ENCODE data around the gene ALOX5AP.
"Not testable (repeated sequence)": the region's sequence is repeated elsewhere in the genome, so short reads cannot be mapped to it uniquely, and the experiment has no call there.

The ALOX5AP gene

GRCh38 chr13:30737511-30738337, 2.4 kb downstream of the ALOX5AP start:
- Mint-ChIP-seq H3K9me3 (no peaks in the 10 kb centered on the region), H3K4me3 (peak overlapping the region; percentile 96), H3K36me3 (ENCODE audit: low read depth) (peaks cover 16% of the 10 kb centered on the region), H3K27me3 (ENCODE audit: low read depth) (no peaks in the 10 kb centered on the region), H3K27ac (peak overlapping the region; percentile 97), H3K4me1 (ENCODE audit: low read depth) (peaks cover 61% of the 10 kb centered on the region)
- DNase-seq (ENCODE audit: low spot score), result no peak

- Mint-ChIP-seq H3K4me3 (peak overlapping the region; percentile 96), H3K36me3 (ENCODE audit: low read depth) (peaks cover 26% of the 10 kb centered on the region), H3K4me1 (ENCODE audit: low read depth) (peaks cover 66% of the 10 kb centered on the region), H3K27ac (peak overlapping the region; percentile 55), H3K9me3 (no peaks in the 10 kb centered on the region), H3K27me3 (ENCODE audit: low read depth) (no peaks in the 10 kb centered on the region)
- no peak for DNase-seq (ENCODE audit: low spot score)
Observed at GRCh38 chr13:30738526-30739236, 3.3 kb downstream of the ALOX5AP start.

- Mint-ChIP-seq H3K9me3 (no peaks in the 10 kb centered on the region), H3K4me3 (peak overlapping the region; percentile 57), H3K27ac (peak overlapping the region; percentile 92), H3K27me3 (ENCODE audit: low read depth) (no peaks in the 10 kb centered on the region), H3K36me3 (ENCODE audit: low read depth) (peaks cover 28% of the 10 kb centered on the region), H3K4me1 (ENCODE audit: low read depth) (peaks cover 70% of the 10 kb centered on the region)
- DNase-seq (ENCODE audit: low spot score), result no peak
Observed at GRCh38 chr13:30739237-30739528, 3.8 kb downstream of the ALOX5AP start.

GRCh38 chr13:30739761-30740642, 4.7 kb downstream of the ALOX5AP start:
- no peaks in the 10 kb centered on the region for H3K9me3 Mint-ChIP-seq
- peaks cover 70% of the 10 kb centered on the region for H3K4me1 Mint-ChIP-seq (ENCODE audit: low read depth)
- no peaks in the 10 kb centered on the region for H3K27me3 Mint-ChIP-seq (ENCODE audit: low read depth)
- peak overlapping the region; percentile 83 for H3K4me3 Mint-ChIP-seq
- peaks cover 37% of the 10 kb centered on the region for H3K36me3 Mint-ChIP-seq (ENCODE audit: low read depth)
- peak overlapping the region; percentile 92 for H3K27ac Mint-ChIP-seq
- DNase-seq (ENCODE audit: low spot score), result peak; percentile 87

GRCh38 chr13:30742901-30743300, 7.6 kb downstream of the ALOX5AP start:
- Mint-ChIP-seq H3K27me3 (ENCODE audit: low read depth) (no peaks in the 10 kb centered on the region), H3K4me1 (ENCODE audit: low read depth) (peaks cover 67% of the 10 kb centered on the region), H3K9me3 (no peaks in the 10 kb centered on the region), H3K4me3 (peak overlapping the region; percentile 71), H3K27ac (peak overlapping the region; percentile 58), H3K36me3 (ENCODE audit: low read depth) (peaks cover 56% of the 10 kb centered on the region)
- no peak for DNase-seq (ENCODE audit: low spot score)

- Mint-ChIP-seq H3K4me1 (ENCODE audit: low read depth) (peaks cover 61% of the 10 kb centered on the region), H3K4me3 (peak overlapping the region; percentile 71), H3K9me3 (no peaks in the 10 kb centered on the region), H3K27me3 (ENCODE audit: low read depth) (no peaks in the 10 kb centered on the region), H3K27ac (peak overlapping the region; percentile 58), H3K36me3 (ENCODE audit: low read depth) (peaks cover 58% of the 10 kb centered on the region)
- DNase-seq (ENCODE audit: low spot score), result no peak
Observed at GRCh38 chr13:30743319-30744055, 8.1 kb downstream of the ALOX5AP start.

GRCh38 chr13:30744056-30744680, 8.8 kb downstream of the ALOX5AP start:
- peak; percentile 90 for DNase-seq (ENCODE audit: low spot score)
- peak overlapping the region; percentile 71 for H3K4me3 Mint-ChIP-seq
- H3K4me1 Mint-ChIP-seq (ENCODE audit: low read depth), result peaks cover 55% of the 10 kb centered on the region
- no peaks in the 10 kb centered on the region for H3K9me3 Mint-ChIP-seq
- H3K36me3 Mint-ChIP-seq (ENCODE audit: low read depth), result peaks cover 62% of the 10 kb centered on the region
- no peaks in the 10 kb centered on the region for H3K27me3 Mint-ChIP-seq (ENCODE audit: low read depth)
- peak overlapping the region; percentile 58 for H3K27ac Mint-ChIP-seq

GRCh38 chr13:30744681-30745077, 9.3 kb downstream of the ALOX5AP start:
- H3K27ac Mint-ChIP-seq, result peak overlapping the region; percentile 75

GRCh38 chr13:30745906-30746686, 10.8 kb downstream of the ALOX5AP start:
- H3K27ac Mint-ChIP-seq, result no peak overlapping the region
- peaks cover 76% of the 10 kb centered on the region for H3K36me3 Mint-ChIP-seq (ENCODE audit: low read depth)
- H3K4me1 Mint-ChIP-seq (ENCODE audit: low read depth), result peaks cover 42% of the 10 kb centered on the region
- H3K27me3 Mint-ChIP-seq (ENCODE audit: low read depth), result no peaks in the 10 kb centered on the region
- peak overlapping the region; percentile 8 for H3K4me3 Mint-ChIP-seq
- H3K9me3 Mint-ChIP-seq, result peaks cover 5% of the 10 kb centered on the region
- no peak for DNase-seq (ENCODE audit: low spot score)

More at GRCh38 chr13:30744681-30745077, 9.3 kb downstream of the ALOX5AP start:
- Mint-ChIP-seq H3K9me3 (no peaks in the 10 kb centered on the region), H3K36me3 (ENCODE audit: low read depth) (peaks cover 66% of the 10 kb centered on the region), H3K4me3 (peak overlapping the region; percentile 71), H3K4me1 (ENCODE audit: low read depth) (peaks cover 55% of the 10 kb centered on the region), H3K27me3 (ENCODE audit: low read depth) (no peaks in the 10 kb centered on the region)
- no peak for DNase-seq (ENCODE audit: low spot score)

GRCh38 chr13:30746791-30747190, 11.4 kb downstream of the ALOX5AP start:
- Mint-ChIP-seq H3K4me3 (no peak overlapping the region), H3K4me1 (ENCODE audit: low read depth) (peaks cover 49% of the 10 kb centered on the region), H3K36me3 (ENCODE audit: low read depth) (peaks cover 83% of the 10 kb centered on the region), H3K27ac (no peak overlapping the region), H3K9me3 (peaks cover 5% of the 10 kb centered on the region), H3K27me3 (ENCODE audit: low read depth) (no peaks in the 10 kb centered on the region)
- DNase-seq (ENCODE audit: low spot score), result no peak

- H3K4me1 Mint-ChIP-seq (ENCODE audit: low read depth), result peaks cover 49% of the 10 kb centered on the region
- peaks cover 89% of the 10 kb centered on the region for H3K36me3 Mint-ChIP-seq (ENCODE audit: low read depth)
- not testable (repeated sequence) for H3K27me3 Mint-ChIP-seq (ENCODE audit: low read depth); DNase-seq (ENCODE audit: low spot score); H3K27ac Mint-ChIP-seq; H3K9me3 Mint-ChIP-seq; H3K4me3 Mint-ChIP-seq
Observed at GRCh38 chr13:30747845-30748244, 12.5 kb downstream of the ALOX5AP start.

- H3K36me3 Mint-ChIP-seq (ENCODE audit: low read depth), result peaks cover 88% of the 10 kb centered on the region
- H3K4me1 Mint-ChIP-seq (ENCODE audit: low read depth), result peaks cover 45% of the 10 kb centered on the region
Observed at GRCh38 chr13:30748717-30749116, 13.4 kb downstream of the ALOX5AP start.

More at GRCh38 chr13:30748717-30749116, 13.4 kb downstream of the ALOX5AP start:
- H3K9me3 Mint-ChIP-seq, result peaks cover 5% of the 10 kb centered on the region
- H3K4me3 Mint-ChIP-seq, result no peak overlapping the region
- no peaks in the 10 kb centered on the region for H3K27me3 Mint-ChIP-seq (ENCODE audit: low read depth)
- H3K27ac Mint-ChIP-seq, result no peak overlapping the region
- DNase-seq (ENCODE audit: low spot score), result no peak
